DND-41 (cell line): Measurements from ENCODE around the gene KSR1.

Experiments
- EZH2 ChIP-seq: IDR thresholded peaks from 3 replicates; pipeline ENCODE4 v1.6.1; 2012; ENCODE audit warnings: borderline replicate concordance, low read depth, mild to moderate bottlenecking, moderate library complexity, low read length, inconsistent platforms; ENCODE audit not compliant: severe bottlenecking
- TF ChIP-seq, protein P1 (sequence below): IDR thresholded peaks from 2 replicates; pipeline ENCODE4 v1.5.1; 2012; ENCODE audit warnings: borderline replicate concordance, low read length, moderate library complexity, mild to moderate bottlenecking; ENCODE audit not compliant: poor library complexity, severe bottlenecking; ENCODE audit errors: extremely low read depth

DNA sequence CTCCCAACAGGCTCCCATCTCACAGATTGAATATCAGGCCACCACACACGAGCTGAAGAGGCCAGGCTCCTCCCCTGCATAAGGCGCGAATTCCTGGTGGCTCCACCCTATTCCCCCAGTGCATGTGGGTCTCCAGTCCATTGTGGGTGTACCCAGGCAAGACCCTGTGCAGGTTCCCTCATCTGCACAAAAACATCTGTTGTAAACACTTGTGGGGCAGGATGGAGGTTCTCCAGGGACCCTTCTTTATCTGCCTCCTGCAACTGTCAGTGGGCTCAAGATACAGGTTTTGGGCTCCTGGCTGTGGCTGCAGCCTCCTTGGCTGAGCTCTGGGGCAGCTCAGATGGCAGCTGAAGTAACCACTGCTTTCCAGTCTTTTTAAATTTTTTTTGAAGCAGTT, 157.2 kb downstream of the KSR1 start:
- TF ChIP-seq, protein P1, sequence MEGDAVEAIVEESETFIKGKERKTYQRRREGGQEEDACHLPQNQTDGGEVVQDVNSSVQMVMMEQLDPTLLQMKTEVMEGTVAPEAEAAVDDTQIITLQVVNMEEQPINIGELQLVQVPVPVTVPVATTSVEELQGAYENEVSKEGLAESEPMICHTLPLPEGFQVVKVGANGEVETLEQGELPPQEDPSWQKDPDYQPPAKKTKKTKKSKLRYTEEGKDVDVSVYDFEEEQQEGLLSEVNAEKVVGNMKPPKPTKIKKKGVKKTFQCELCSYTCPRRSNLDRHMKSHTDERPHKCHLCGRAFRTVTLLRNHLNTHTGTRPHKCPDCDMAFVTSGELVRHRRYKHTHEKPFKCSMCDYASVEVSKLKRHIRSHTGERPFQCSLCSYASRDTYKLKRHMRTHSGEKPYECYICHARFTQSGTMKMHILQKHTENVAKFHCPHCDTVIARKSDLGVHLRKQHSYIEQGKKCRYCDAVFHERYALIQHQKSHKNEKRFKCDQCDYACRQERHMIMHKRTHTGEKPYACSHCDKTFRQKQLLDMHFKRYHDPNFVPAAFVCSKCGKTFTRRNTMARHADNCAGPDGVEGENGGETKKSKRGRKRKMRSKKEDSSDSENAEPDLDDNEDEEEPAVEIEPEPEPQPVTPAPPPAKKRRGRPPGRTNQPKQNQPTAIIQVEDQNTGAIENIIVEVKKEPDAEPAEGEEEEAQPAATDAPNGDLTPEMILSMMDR = no peak
- TF ChIP-seq EZH2 = no peak
